ENCODE measurements around the gene SNN.

The SNN gene

GRCh38 chr16:11667824-11668622 lies at the start of gene SNN:
TSS of gene SNN (plus strand) at chr16:11668455. CDS start at chr16:11676060, 7,605 bp downstream.
- DNase-seq (peak; percentile 89), ATAC-seq (peak; percentile 90)

- DNase-seq (no peak), ATAC-seq (peak; percentile 21)
Observed at GRCh38 chr16:11619327-11619851, 48.9 kb upstream of the SNN start.

GRCh38 chr16:11620243-11621003 lies 47.8 kb upstream of the SNN start:
- no peak for DNase-seq
- peak; percentile 32 for ATAC-seq

- DNase-seq (no peak), ATAC-seq (no peak)
Observed at GRCh38 chr16:11621539-11621919, 46.7 kb upstream of the SNN start.

GRCh38 chr16:11621920-11622651 lies 46.2 kb upstream of the SNN start:
- peak; percentile 67 for ATAC-seq
- peak; percentile 54 for DNase-seq

- DNase-seq: no peak
- no peak for ATAC-seq
Observed at GRCh38 chr16:11624205-11624604, 44.0 kb upstream of the SNN start.

DNA sequence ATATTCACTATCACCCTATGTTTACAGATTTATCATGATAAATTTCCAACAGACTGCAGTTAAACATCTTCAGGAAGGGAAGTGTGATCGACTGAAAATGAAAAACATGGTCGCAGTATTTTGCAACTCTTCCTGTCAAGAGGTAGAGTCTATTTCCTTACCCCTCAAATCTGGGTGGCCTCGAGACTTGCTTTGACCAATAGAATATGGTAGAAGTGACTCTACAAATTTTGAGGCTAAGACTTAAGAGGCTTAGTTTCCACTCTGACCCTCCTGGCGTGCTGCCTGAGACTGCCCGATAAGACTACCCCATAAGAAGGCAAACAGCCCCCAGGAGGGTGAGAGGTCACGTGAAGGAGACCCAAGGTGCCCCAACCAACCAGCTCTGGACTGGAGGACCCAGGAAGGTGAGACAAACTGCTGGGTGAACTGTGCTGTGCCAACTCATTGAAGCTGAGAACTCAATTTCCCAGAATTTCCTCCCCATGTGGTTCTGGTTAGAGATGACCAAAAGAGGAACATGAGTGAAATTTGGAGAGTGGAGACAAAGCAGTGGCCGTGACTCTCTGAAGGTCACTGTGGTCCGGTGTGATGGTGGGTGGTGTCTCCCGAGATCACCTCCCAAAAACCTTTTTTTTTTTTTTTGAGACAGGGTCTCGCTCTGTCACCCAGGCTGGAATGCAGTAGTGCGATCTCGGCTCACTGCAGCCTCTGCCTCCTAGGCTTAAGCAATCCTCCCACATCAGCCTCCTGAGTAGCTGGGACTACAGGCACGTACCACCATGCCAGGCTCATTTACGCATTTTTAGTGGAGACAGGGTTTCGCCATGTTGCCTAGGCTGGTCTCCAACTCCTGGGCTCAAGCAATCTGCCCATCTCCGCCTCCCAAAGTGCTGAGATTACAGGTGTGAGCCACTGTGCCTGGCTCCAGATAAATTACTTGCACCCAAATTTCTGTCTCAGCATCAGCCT lies 43.3 kb upstream of the SNN start:
- ATAC-seq: no peak
- DNase-seq: no peak

DNA sequence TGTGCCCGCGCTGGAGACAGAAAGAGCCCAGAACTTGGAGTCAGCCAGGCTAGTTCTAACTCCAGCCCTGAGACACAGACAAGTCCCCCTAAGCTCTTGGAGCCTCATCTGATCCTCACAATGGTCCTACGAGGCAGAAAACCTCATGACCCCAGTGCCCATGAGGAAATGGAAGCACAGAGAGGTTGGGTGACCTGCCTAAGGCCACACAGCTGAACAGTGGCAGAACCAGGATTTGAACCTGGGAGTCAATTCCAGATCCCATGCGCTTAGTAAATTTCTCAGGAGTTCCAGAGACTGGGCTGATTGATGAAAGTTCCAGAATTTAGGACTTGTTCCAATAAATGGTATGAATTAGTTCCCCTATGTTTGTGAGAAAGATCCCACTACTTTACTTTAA lies 42.5 kb upstream of the SNN start:
- DNase-seq (no peak), ATAC-seq (no peak)

GRCh38 chr16:11626657-11627291 lies 41.5 kb upstream of the SNN start:
- ATAC-seq: no peak

DNA sequence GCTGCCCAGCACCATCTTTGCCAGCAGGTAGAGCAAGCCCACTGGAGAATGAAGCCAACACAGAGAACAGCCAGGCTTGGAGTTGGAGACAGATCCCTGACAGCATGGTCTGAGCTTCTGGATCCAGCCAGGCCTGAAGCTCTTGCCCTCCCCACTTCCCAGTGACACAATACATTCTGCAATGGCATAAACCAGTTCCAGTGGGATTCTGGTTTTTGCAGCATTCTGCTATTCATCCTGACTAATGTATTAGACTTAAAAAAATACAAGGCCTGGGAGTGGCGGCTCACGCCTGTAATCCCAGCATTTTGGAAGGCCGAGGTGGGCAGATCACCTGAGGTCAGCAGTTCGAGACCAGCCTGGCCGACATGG lies 41.0 kb upstream of the SNN start:
- ATAC-seq: no peak
- DNase-seq: no peak

More at GRCh38 chr16:11626657-11627291, 41.5 kb upstream of the SNN start:
- no peak for DNase-seq

- DNase-seq (no peak), ATAC-seq (no peak)
Observed at GRCh38 chr16:11627822-11628457, 40.3 kb upstream of the SNN start.

DNA sequence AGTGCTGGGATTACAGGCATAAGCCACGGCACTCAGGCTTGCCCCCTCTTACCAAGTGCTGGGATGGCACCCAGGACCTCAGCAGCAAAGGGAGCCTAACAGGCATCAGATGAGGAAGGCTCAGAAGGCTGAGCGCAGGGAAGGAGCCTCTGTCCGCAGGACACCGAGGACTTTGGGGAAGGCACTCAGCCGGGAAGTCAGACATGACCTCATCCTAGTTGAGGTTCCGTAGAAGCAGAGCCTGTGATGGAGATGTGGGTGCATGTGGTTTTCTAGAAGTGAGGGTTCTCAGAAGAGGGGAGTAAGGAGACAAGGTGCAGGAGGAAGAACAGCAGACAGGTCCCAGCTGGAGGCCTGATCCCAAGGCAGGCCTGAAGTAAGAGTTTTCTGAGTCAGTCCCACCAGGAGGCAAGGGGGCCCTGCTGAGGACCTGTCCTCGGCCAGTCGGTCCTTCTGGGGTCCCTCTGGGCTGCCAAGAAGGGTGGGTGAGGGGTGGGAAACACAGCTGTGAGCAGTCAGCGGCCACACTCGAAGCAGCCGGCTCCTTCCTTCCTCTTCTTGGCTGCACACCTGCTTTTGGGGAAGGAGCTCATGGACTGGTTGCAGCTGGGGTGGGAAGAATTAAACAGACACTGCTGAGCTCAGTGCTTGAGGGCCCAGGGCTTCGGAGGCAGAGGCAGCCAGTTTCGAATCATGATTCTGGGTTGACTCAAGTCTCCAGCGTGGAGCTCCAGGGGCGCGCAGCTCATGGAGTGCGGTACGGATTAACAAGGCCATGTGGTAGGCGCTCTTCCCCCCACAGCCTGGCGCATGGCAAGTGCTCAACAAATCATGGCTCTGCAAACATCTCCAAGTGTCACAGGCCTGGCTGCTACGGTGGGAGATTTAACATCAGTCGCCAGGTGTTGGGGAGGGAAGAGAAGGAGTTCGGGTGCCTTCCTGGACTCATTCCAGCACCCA lies 38.9 kb upstream of the SNN start:
- DNase-seq: no peak

DNA sequence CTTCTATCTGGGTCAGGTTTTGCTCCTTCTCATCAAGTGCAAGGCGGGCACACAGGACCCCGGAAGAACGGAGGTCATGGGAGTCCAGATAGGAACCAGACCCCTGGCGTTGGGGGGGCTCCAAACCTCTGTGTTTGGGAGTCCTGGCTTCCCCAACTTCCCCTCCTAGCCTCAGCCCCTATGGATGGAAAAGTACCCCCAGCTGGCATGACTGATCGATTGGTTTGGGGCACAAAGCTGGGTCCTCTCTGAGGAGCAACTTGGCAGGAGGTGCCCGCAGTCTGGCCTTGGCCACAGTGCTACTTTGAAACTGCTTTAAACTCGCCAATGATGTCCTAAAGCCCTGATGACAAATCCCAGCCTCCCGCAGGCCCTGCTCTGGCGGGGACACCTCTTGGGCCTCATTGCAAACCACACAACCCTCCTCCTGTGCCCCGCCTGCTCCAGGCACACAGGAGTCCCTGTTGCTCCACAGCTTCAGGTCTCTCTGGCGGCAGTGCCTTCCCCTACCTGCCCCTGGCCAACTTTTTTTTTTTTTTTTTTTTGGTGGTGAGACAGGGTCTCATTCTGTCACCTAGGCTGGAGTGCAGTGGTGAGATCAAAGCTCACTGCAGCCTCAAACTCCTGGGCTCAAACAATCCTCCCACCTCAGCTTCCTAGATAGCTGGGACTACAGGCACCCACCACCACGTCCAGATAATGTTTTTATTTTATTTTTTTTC lies 38.0 kb upstream of the SNN start:
- DNase-seq: no peak
- no peak for ATAC-seq

More for the DNA sequence above, 38.9 kb upstream of the SNN start:
- peak; percentile 19 for ATAC-seq

GRCh38 chr16:11630768-11631056 lies 37.5 kb upstream of the SNN start:
- DNase-seq: no peak
- ATAC-seq: no peak

DNA sequence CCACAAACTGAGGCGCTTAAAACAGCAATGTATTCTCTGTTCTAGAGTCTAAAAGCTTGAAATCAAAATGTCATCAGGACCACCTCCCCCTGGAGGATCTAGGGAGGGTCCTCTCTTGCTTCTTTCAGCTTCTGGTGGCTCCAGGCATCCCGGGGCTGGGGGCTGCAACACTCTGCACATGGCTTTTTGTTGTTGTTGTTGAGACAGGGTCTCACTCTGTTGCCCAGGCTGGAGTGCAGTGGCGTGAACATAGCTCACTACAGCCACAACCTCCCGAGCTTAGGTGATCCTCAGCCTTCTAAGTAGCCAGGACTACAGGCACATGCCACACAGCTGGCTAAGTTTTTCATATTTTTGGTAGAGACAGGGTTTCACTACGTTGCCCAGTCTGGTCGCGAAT lies 37.0 kb upstream of the SNN start:
- ATAC-seq (no peak), DNase-seq (no peak)

GRCh38 chr16:11632455-11632939 lies 35.8 kb upstream of the SNN start:
- DNase-seq (no peak), ATAC-seq (no peak)

DNA sequence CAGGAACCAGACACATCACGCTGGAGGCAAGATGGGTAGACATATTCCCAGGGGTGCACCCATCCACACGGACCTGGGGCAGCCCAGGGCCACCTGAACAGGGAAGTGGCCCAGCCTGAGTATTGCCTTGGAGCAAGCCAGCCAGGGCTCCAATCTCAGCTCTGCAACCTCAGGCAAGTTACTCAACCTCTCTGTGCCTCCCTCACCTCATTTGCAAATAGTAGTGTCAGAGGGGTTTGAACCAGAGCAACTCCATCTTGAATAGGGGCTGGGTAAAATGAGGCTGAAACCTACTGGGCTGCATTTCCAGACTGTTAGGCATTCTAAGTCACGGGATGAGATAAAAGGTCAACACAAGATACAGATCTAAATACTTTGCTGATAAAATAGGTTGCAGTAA lies 35.1 kb upstream of the SNN start:
- no peak for ATAC-seq

GRCh38 chr16:11634312-11634711 lies 33.9 kb upstream of the SNN start:
- ATAC-seq (no peak), DNase-seq (no peak)

More for the DNA sequence above, 35.1 kb upstream of the SNN start:
- DNase-seq: no peak
